CD4-positive, alpha-beta T cell treated with Interleukin-10 for 1 hour (primary cell): Measurements from ENCODE around the gene RMND5A.

Experiments
- DNase-seq: peaks from one replicate; pipeline ENCODE4 v3.0.0-alpha.2; 2020

Gene RMND5A

DNA sequence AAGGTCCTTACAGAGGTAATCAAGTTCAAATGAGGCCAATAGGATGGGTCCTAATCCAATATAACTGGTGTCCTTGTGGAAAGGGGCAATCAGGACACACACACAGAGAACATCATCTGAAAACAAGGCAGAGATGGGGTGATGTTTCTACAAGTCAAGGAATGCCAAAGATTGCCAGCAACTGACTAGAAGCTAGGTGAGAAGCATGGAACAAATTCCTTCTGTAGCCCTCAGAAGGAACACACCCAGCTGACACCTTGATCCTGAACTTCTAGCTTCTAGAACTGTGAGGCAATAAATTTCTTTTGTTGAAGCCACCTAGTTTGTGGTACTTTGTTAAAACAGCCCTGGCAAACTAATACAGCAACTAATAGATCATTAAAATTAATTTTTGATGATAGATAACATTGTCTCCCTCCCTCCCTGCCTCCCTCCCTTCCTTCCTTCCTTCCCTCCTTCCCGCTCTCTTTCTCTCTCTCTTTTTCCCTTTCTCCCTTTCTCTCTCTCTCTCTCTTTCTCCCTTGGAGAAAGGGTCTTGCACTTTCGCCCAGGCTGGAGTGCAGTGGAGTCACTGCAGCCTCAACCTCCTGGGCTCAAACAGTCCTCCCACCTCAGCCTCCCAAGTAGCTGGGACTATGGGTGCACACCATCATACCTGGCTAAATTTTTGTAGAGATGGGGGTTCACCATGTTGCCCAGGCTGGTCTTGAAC, 80.9 kb downstream of the RMND5A start:
- no peak for DNase-seq

DNA sequence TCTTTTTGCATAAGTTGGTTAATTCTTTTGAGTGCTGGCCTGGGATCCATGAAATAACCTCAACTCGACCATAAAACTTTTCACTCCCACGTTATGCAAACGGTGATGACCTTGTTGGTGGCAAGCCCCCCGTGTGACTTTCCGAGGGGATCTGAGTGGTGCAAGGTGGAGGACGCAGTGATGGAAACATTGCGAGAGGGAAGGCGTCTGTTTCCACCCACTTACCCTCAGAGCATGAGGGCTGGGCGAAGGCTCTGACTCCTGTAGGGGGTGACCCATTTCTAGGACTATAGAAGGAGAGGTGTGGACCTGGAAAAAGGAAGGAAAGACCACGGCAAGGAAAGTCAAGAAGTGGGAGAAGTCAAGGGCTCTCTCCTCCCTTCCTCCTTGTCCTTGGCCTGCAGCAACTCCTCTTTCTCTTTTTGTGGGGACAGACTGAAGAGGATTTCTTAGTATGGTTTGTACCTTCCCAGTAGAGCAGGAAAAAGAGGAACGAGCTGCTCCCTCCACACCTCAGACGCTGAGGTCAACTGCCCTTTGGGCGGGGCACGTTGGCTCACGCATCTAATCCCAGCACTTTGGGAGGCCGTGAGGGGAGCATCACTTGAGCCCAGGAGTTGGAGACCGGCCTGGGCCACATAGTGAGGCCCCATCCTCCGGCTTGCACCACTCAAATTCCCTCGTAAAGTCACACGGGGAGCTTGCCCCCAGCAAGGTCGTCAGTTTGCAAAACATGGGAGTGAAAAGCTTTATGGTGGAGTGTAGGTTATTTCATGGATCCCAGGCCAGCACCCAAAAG, 86.2 kb downstream of the RMND5A start:
- DNase-seq, result no peak

DNA sequence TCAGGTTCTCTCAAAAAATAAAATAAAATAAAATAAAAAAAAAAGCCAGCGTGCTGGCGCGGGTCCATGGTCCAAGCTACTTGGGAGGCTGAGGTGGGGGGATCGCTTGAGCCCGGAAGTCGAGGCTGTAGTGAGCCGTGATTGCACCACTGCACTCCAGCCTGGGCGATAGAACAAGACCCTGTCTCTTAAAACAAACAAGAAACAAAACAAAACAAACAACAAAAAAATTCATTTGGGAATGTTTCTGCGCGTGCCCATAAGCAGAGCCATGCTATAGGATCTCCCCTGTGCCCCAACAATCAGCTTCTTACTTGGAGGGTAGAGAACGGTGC, 87.0 kb downstream of the RMND5A start:
- DNase-seq, result no peak

DNA sequence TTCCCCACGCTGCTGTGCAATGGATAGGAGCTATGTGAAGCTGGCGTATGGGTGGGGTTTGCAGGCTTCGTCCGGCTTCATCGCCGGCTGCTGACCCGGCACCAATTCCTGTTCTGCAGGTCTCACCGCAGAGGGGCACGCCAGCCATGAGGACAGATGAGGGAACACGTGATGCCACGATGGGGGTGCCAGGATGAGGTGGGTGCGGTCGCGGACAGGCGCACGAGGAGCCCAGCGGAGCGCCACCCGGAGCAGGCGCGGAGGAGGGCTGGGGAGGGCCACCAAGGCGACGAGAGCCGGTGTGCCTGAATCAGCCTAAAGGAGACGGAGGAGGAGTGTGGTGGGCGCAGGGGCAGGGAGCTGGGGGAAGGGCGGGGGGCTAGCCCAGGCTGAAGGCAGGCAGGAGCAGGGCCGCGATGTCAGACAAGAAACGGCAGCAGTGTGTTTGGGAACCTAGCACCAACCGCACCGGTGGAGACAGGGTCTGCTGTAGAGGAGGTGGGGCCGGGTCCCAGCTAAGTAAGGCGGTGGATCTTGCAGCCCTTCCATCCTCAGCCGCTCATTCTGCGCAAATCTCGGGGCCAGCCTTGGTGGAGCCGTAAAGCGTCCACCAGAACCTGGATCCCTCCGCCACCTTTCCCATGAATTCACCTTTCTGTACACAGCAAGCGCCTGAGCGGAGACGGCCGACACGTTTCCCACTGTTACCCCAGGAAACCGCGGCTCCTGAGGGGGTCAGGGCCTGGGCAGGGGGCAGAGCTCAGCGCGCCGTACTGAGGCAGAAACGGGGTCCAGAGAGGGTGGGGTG, 87.6 kb downstream of the RMND5A start:
- peak; percentile 70 for DNase-seq

DNA sequence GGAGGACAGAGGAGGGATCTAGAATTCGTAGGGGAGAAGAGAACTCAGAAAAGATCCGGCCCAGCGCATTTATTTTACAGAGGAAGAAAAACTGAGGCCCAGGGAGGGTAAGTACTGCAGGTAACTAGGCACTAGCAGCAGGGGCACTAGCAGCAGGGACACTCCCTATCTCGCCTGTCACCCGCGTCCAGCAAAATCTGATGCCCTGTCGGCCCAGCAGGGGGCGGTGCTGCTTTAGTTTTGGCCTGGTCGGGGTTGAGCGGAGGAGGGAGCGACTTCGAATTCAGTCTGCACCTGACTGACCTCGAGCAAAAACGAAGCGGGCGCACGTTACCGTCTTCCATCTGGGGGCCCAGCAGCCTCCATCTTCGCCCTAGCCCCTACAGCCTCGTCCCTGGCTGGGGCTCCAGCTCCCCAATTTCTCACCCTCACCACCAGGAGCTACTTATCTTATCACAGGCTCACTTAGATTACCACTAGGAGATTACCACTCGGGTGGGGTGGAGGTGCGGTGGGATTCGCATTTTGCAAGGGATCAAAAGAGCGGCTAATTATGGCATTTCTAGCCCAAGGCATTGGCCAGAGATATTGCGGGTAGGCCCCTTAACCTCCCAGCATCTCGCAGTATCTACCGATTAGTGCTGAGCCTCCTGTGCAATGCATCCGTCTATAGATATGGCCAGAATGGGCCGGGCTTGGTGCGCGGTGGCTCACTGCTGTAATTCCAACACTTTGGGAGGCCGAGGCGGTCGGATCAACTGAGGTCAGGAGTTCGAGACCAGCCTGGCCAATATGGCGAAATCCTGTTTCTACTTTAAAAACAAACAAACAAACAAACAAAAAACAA, 88.4 kb downstream of the RMND5A start:
- DNase-seq, result peak; percentile 95

DNA sequence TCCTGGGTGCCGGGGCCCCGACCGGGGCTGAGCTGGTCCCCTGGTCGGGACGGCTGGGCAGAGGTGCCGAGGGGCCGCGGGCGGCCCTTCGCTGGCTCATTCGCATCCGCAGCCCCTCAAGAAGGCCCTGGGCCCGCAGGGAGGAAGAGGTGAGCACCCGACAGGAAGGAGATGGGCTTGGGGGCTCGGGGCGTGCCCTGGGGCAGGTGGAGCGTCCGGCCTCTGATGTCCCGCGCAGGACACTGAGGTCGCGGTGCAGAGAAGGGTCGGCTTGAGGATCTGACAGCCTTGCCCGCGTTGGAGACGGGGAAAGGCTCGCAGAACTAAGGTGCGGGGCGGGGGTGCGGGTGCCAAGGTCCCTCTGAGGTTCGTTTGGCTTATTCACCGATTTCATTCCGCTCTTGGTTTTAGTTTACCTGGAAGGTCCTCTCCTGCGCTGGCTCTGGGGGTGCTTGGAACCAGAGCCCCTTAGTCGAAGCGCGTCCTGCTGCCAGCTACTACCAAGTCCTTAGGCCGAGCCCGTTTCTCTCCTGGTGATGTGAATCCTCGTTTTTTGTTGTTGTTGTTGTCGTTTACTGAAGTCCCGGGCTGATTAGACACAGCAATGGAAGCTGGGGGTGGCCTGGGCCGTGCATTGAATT, 89.5 kb downstream of the RMND5A start:
- peak; percentile 33 for DNase-seq

DNA sequence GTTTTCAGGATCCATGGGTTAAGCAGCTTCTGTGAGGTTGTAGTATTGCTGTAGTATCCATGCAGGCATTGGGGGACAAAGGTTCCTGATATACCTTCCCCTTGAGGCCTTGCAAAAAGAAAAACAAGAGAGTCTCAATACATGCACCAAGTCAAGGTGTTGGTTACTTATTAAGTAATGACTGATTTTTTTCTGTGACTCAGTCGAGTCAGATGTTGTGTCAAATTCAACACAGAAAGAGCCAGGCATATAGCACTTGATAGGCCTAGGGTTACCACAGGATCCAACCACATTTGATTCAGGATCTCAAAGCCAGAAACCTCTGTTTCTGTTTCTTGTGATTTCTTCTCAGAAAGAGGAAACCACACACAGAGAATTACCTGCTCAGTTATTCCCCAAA, 95.5 kb downstream of the RMND5A start:
- peak; percentile 30 for DNase-seq

DNA sequence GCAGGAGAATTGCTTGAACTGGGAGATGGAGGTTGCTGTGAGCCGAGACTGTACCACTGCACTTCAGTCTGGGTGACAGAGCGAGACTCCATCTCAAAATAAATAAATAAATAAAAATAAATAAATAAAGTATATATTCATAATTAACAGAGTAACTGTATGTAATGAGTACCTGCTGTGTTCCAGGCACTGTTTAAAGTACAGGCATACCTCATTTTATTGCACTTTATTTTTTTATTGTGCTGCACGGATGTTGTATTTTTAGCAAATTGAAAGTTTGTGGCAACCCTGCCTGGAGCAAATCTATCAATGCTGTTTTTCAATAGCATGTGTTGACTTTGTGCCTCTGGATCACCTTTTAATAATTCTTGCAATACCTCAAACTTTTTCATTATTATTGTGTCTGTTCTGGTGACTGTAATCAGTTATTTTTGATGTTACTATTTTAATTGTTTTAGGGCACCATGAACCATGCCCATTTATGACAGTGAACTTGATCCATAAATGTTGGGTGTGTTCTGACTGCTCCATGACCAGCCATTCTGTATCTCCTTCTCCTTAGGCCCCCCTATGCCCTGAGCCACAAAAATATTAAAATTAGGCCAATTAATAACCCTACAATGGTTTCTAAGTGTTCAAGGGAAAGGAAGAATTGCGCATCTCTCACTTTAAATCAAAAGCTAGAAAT, 98.2 kb downstream of the RMND5A start:
- no peak for DNase-seq

DNA sequence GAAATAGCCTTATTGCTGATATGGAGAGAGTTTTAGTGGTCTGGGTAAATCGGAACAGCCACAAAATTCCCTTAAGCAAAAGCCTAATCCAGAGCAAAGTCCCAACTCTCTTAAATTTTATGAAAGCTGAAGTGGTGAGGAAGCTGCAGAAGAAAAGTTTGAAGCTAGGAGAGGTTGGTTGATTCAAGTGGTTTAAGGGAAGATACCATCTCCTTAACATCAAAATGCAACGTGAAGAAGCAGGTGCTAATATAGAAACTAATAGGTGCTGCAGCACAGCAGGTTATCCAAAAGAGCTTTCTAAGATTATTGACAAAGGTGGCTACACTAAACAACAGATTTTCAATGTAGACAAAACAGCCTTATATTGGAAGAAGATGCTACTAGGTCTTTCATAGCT, 98.9 kb downstream of the RMND5A start:
- no peak for DNase-seq

DNA sequence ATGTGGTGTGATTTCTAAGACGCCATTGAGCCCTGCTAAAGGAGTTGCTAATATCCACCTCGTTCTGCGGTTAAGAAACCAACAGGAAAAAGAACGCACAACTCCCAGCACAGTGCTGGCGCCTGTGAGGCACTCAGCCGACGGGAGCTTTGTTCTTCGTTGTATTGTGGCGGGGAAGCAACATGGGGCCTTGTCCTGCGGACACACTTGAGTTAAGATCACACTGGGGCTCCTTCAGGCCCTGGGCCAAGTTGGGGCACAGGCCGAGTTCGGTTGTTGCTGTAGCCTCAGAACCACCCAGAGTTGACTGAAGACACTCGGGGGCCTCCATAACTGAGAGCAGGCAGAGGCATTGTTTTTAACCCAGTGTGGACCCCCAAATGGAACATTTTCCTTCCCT, 101.2 kb downstream of the RMND5A start:
- no peak for DNase-seq

DNA sequence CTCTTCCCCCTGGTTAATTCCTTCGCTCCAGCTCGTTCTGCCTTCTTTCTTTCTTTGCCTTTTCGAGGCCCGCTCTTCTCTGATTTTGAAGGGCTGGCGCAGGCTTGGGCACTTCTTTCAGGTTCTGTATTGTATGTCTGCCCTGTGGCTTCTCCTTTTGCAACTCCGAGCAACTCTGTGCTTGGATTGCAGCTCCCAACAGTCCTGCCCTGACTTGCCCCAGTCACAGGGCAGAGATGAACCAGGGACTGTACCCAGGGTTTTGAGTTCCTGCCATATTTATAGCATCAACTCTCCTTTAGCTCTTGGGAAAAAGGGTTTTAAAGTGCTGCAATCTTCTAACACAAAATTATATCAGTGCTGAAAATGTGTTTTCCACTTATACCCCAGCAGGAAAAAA, 101.8 kb downstream of the RMND5A start:
- DNase-seq, result no peak

DNA sequence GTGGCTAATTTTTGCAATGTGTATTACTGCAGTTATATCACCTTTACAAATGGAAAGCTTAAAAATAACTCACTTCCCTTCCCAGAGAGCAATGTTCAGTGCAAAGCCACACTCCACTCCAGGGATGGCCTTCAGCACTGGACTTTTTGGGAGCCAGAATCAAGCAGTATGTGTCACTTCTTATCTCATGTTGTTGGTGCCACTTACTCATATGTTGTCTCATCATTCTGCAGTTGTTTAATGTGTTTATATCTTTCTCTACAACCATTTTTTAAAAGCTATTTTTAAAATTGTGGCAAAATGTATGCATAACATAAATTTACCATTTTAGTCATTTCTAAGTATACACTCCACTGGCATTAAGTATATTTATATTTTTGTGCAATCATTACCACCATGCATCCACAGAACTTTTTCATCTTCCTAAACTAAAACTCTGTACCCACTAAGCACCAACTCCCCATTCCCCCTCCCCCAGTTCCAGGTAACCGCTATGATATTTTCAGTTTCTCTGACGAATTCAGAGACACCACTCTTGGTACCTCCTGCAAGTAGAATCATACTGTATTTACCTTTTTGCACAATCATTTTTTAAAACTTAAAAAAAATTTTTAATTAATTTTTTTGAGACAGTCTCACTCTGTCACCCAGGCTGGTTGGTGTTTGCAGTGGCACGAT, 102.7 kb downstream of the RMND5A start:
- no peak for DNase-seq

DNA sequence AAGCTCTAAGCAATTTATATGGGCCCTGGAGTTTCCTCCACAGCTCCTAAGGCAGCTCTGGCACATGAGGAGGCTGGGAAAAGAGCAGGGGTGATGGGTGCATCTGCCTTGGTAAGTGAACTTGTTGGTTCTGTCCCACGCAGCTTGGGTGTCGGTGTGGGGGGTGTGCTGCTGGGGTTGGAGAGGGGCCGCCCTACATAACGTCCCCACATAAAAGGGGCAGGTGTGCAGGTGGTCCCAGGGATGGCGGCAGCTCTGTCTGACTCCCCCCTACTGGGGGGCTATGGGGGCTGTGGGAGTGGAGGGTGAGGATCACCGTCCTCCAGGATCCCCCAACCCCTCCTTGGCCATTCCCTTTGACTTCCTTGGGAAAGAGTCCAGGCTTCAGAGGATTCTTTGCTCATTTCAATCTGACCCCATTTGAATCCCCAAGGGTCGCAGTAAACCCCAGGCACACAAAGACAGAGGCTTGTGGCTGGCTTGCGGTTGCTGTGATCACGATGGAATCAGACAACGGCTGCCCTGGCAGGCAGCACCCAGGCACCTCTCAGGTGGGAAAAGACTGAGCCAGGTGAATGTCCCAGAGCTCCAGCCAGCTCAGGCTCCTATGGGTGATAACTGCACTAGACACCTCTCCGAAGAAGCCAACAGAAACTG, 105.1 kb downstream of the RMND5A start:
- DNase-seq, result no peak

DNA sequence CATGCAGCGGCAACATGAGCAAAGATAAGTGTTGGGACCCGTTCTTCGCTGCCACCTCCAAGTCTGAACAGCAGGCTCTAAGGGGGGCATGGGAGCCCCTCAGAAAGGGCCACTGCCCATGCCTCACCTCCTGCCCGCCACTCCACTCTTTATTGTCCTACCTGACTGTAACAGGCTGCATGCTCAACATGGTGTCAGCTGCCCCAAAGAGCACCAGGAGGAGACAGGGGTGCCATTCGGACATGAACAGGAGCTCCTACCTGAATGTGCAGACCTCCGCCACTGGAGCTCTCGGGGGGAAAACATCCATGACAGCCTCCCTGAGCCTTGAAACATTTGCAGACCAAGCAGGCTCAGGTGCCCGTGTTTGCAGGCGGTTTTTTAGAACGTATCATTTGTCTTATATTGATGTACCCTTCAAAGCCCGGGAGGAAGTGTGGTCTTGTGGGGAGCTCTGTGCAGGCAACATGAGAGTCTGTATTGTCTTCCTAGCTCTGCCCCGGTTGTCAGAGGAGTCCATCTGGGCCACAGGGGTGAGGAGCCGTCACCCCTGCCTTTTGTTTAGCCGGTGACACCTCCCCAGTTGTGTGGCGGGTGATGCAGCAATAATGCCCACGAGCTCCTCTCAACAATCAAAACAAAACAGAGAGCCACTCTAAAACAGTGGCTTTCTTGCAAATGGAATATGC, 105.7 kb downstream of the RMND5A start:
- DNase-seq, result peak; percentile 82

DNA sequence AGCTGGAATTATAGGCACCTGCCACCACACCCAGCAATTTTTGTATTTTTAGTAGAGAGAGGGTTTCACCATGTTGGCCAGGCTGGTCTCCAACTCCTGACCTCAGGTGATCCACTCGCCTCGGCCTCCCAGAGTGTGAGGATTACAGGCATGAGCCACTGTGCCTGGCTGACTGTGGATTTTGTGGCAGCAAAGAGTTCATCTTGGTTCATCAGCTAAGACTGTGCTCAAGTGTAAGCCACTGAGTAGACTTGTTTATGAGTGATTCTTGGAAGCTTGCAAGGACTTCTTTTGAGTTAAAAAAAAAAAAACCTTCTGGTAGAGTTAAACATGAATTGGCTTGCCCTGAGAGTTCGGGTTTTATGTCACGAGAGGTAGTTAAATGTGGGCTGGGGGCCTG, 106.9 kb downstream of the RMND5A start:
- DNase-seq, result no peak
